Stimulated activated CD8-positive, alpha-beta memory T cell treated with anti-CD3 and anti-CD28 coated beads, Interleukin-15, amount 100 ng/mL, for 4 hours (primary cell): ENCODE results near the gene BOLA2B.
A peak's percentile ranks its signal among the peaks of the same experiment; 100 is the strongest.
"Not testable (repeated sequence)": the region's sequence is repeated elsewhere in the genome, so short reads cannot be mapped to it uniquely, and the experiment has no call there.

Experiments
- DNase-seq, 2 donors: peaks; one replicate each; pipeline ENCODE4 v3.0.0-alpha.2; 2020; ENCODE audit warnings: low read depth in 2 of 2

The BOLA2B gene

GRCh38 chr16:30184096-30184890 is 9.2 kb downstream of the BOLA2B start:
- peak; percentile 54 to 59 for DNase-seq

DNA sequence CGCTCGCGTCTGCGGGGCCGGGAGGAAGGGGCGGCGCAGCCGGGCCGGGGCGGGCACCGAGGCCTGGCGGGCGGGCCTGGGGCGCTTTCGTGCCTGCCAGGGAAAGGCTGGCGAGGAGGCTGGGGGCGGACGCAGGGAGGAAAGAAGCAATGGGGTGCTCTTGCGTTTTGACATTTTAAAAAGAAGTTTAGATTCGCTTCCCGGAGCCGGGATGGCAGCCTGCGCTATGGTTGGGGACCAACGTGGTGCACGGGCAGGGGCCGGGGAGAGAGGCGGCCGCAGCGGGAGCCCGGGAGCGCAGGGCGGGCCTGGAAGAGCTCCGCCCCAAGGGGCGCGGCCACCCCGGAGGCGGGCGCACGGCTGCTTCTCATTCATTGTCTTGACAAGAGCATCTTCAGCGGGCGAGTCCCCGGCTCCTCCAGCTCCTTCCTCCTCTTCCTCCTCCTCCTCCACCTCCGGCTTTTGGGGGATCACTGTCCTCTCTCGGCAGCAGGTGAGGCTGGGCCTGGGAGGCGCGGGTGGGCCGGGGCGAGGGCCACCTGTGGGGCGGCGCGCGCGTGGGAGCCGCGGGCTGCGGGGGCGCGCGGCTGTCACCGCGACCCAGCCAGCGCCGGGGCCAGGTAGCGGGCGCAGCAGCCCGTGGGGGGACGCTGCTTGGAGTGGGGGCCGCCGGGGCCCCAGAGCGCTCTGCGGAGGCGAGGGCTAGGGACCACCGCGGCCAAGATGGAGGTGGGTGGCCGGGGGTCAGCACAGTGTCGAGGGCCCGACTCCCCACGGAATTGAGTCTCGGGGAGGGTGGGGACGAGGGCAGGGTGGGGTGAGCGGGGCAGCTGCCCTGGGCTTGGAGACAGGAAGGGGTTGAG is 10.0 kb downstream of the BOLA2B start, which contains the start of gene CORO1A:
Gene CORO1A (plus strand): TSS at position 370 of the 863 bp plus-strand sequence. CDS start 1,608 bp downstream, outside the sequence.
- peak; percentile 57 to 71 for DNase-seq

GRCh38 chr16:30180741-30181140 is 12.7 kb downstream of the BOLA2B start:
- DNase-seq = no peak

DNA sequence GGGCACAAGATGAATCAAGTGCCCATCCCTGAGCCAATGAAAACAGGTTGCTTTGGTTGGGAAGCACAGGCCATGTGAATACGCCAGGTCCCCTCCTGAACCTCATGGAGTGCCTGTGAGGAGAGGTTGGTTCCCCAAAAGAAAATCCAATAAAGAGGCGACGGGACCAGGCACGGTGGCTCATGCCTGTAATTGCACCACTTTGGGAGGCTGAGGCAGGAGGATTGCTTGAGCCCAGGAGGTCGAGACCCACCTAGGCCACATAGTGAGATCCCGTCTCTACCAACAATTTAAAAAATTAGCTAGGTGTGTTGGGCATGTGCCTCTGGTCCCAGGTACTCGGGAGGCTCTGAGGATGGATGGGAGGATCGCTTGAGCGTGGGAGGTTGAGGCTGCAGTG is 13.5 kb downstream of the BOLA2B start:
- no peak for DNase-seq

DNA sequence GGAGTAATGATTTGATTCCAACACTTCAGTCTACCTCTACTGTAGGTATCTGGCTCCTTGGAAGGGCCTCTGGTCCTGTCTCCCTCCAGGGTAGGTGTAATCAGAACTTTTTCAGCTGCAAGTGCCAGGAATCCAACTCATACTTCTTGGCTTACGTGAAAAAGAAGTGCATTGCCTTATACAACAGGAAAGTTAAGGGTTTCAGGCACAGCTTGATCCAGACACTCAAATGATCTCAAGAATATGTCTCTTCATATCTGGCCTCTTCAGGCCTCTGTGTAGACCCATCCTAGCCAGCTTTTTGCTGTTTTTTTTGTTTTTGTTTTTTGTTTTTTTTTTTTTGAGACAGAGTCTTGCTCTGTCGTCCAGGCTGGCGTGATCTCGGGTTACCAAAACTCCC is 14.3 kb downstream of the BOLA2B start:
- no peak for DNase-seq

- DNase-seq = not testable (repeated sequence)
Observed at GRCh38 chr16:30176876-30177275, 16.6 kb downstream of the BOLA2B start.

DNA sequence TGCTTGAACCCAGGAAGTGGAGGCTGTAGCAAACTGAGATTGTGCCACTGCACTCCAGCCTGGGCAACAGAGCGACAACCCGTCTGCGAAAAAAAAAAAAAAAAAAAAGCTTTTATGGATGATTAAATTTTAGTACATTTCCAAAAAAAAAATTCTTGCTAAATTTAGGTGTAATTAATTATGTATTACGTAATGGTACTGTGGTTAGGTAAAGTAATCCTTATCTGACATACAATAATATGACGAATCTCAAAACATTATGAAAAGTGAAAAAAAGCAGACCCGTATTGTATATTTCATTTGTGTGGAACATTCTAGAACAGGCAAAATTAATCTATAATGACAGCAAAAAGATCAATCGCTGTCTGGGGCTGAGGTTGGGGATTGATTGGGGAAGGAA is 20.4 kb downstream of the BOLA2B start:
- DNase-seq = no peak

GRCh38 chr16:30170145-30170544 is 23.3 kb downstream of the BOLA2B start:
- DNase-seq = not testable (repeated sequence)

- not testable (repeated sequence) for DNase-seq
Observed at GRCh38 chr16:30169416-30169815, 24.1 kb downstream of the BOLA2B start.

- not testable (repeated sequence) for DNase-seq
Observed at GRCh38 chr16:30168746-30169145, 24.7 kb downstream of the BOLA2B start.

DNA sequence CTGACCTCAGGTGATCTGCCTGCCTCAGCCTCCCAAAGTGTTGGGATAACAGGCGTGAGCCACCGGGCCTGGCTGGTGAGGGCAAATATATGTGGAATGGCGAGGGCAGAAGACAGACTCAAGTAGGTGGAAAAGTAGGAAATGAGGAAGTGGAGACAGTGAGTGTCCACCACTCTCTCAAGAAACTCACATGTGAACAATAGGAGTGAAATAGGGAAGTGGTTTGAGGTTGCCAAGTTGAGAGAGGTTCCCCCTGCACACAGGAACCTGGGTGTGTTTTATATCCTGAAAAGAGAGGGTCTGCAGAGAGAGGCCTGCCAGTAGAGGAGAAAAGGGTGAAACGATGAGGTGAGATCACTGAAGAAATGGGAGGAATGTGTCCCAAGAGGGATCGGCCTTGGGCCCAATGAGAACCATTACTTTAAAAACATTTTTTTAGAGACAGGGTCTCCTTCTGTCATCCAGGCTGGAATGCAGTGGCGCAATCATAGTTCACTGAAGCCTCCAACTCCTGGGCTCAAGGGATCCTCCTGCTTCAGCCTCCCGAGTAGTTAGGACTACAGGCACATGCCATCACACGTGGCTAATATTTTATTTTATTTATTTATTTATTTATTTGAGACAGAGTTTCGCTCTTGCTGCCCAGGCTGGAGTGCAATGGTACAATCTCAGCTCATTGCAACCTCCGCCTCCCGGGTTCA is 27.1 kb downstream of the BOLA2B start:
- DNase-seq = no peak

GRCh38 chr16:30163538-30163937 is 29.9 kb downstream of the BOLA2B start:
- DNase-seq = no peak

GRCh38 chr16:30157214-30157613 is 36.3 kb downstream of the BOLA2B start:
- no peak for DNase-seq

DNA sequence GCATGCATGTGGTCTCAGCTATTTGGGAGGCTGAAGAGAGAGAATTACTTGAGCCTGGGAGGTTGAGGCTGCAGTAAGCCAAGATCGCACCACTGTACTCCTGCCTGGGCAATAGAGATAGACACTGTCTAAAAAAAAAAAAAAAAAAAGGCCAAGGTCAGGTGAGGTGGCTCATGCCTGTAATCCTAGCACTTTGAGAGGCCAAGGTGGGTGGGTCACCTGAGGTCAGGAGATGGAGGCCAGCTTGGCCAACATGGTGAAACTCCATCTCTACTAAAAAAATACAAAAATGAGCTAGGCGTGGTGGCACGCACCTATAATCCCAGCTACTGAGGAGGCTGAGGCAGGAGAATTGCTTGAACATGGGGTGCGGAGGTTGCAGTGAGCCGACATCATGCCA is 38.3 kb downstream of the BOLA2B start:
- no peak for DNase-seq

DNA sequence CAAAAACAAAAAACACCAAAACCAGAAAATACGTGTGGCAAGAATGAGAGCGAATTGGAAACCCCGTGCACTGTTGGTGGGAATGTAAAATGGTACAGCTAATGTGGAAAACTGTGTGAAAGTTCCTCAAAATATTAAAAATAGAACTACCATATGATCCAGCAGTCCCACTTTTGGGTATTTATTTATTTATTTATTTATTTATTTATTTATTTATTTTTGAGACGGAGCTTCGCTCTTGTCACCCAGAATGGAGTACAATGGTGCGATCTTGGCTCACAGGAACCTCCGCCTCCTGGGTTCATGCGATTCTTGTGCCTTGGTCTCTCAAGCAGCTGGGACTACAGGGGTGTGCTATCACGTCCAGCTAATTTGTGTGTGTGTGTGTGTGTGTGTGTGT is 40.9 kb downstream of the BOLA2B start:
- no peak for DNase-seq

GRCh38 chr16:30151091-30151490 is 42.4 kb downstream of the BOLA2B start:
- DNase-seq = no peak

DNA sequence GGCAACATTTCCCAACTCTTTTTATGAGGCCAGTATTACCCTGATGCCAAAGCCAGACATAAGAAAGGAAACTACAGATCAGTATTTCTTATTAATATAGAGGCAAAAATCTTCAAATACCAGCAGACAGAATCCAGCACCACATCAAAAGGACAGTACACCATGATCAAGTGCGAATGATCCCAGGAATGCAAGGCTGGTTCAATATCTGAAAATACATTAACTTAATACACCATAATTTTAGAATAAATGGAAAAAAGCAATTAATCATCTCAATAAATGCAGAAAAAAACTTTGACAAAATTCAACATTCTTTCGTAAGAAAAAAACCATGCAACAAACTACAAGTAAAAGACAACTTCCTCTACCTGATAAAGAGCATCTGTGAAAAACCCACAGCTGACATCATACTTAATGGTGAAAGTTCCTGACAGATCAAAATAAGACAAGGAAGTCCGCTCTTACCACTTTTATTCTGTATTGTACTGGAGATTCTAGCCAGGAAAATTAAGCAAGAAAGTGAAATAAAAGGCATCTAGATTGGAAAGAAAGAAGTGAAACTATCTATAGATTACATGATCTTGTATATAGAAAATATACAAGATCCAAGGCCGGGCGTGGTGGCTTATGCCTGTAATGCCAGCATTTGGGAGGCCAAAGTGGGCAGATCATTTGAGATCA is 44.1 kb downstream of the BOLA2B start:
- DNase-seq = no peak

GRCh38 chr16:30147843-30148510 is 45.5 kb downstream of the BOLA2B start:
- no peak for DNase-seq

GRCh38 chr16:30145657-30146056 is 47.8 kb downstream of the BOLA2B start:
- no peak for DNase-seq

GRCh38 chr16:30144917-30145316 is 48.5 kb downstream of the BOLA2B start:
- DNase-seq = no peak

- DNase-seq = no peak
Observed at GRCh38 chr16:30144017-30144416, 49.4 kb downstream of the BOLA2B start.
